Activated CD4-positive, alpha-beta T cell treated with anti-CD3 and anti-CD28 coated beads, Interleukin-2, amount 50 U/mL, for 24 hours (primary cell): ENCODE measurements around the gene CD200.
"Not testable (repeated sequence)": the region's sequence is repeated elsewhere in the genome, so short reads cannot be mapped to it uniquely, and the experiment has no call there.

Experiments
- DNase-seq, 2 donors: peaks; one replicate each; pipeline ENCODE4 v3.0.0-alpha.2; 2020; ENCODE audit warnings: low read depth in 1 of 2, low spot score in 1 of 2

The CD200 gene

GRCh38 chr3:112357930-112358780 lies 25.2 kb downstream of the CD200 start:
- no peak for DNase-seq

GRCh38 chr3:112360561-112360960 lies 27.6 kb downstream of the CD200 start:
- no peak for DNase-seq

- no peak for DNase-seq
Measured at GRCh38 chr3:112362221-112362620, 29.3 kb downstream of the CD200 start.

- DNase-seq: no peak
Measured at GRCh38 chr3:112364291-112364690, 31.3 kb downstream of the CD200 start.

- no peak for DNase-seq
Measured at GRCh38 chr3:112365035-112365434, 32.1 kb downstream of the CD200 start.

GRCh38 chr3:112365636-112366035 lies 32.7 kb downstream of the CD200 start:
- DNase-seq: no peak

- DNase-seq: no peak
Measured at GRCh38 chr3:112366522-112366921, 33.6 kb downstream of the CD200 start.

GRCh38 chr3:112371569-112371968 lies 38.6 kb downstream of the CD200 start:
- no peak for DNase-seq

GRCh38 chr3:112372396-112372795 lies 39.4 kb downstream of the CD200 start:
- DNase-seq: no peak

GRCh38 chr3:112373476-112373875 lies 40.5 kb downstream of the CD200 start:
- DNase-seq: no peak

GRCh38 chr3:112373924-112374323 lies 41.0 kb downstream of the CD200 start:
- DNase-seq: no peak

GRCh38 chr3:112374333-112374734 lies 41.4 kb downstream of the CD200 start:
- DNase-seq: no peak

GRCh38 chr3:112375117-112375516 lies 42.2 kb downstream of the CD200 start:
- DNase-seq: no peak

- DNase-seq: no peak
Measured at GRCh38 chr3:112376241-112376911, 43.4 kb downstream of the CD200 start.

- no peak for DNase-seq
Measured at GRCh38 chr3:112376992-112377391, 44.0 kb downstream of the CD200 start.

- no peak for DNase-seq
Measured at GRCh38 chr3:112377568-112378071, 44.7 kb downstream of the CD200 start.

GRCh38 chr3:112378347-112378746 lies 45.4 kb downstream of the CD200 start:
- not testable (repeated sequence) for DNase-seq

GRCh38 chr3:112379020-112379690 lies 46.2 kb downstream of the CD200 start:
- DNase-seq: no peak

- no peak for DNase-seq
Measured at GRCh38 chr3:112381673-112382542, 49.0 kb downstream of the CD200 start.

- DNase-seq: no peak
Measured at GRCh38 chr3:112382543-112383160, 49.7 kb downstream of the CD200 start.
